Esophagus muscularis mucosa (tissue), 4 donors: ENCODE data around the gene HELZ.

Experiments used
- EP300 ChIP-seq: sonication (generic); formaldehyde crosslinking; IDR thresholded peaks from one replicate; pipeline ENCODE4 v1.6.1; 2017; ENCODE audit warnings: antibody characterized with exemption
- POLR2A ChIP-seq: fragments of 450-650 bp; IDR thresholded peaks from one replicate; pipeline ENCODE4 v1.6.1; 2017; ENCODE audit warnings: antibody characterized with exemption, moderate library complexity, mild to moderate bottlenecking, low read depth
- POLR2AphosphoS5 ChIP-seq, 2 donors: sonication (generic); formaldehyde crosslinking; IDR thresholded peaks; one replicate each; pipeline ENCODE4 v1.6.1; 2017; ENCODE audit warnings: antibody characterized with exemption in 2 of 2
- TF ChIP-seq, protein P1 (sequence below), 3 experiments: fragments of 200-600 bp in 2 of 3; fragments of 450-650 bp in 1 of 3; sonication (generic) in 2 of 3; IDR thresholded peaks; one replicate each; pipeline ENCODE4 v1.5.1; 2017 to 2019; ENCODE audit warnings: antibody characterized with exemption in 3 of 3, mild to moderate bottlenecking in 2 of 3, moderate library complexity in 1 of 3

DNA sequence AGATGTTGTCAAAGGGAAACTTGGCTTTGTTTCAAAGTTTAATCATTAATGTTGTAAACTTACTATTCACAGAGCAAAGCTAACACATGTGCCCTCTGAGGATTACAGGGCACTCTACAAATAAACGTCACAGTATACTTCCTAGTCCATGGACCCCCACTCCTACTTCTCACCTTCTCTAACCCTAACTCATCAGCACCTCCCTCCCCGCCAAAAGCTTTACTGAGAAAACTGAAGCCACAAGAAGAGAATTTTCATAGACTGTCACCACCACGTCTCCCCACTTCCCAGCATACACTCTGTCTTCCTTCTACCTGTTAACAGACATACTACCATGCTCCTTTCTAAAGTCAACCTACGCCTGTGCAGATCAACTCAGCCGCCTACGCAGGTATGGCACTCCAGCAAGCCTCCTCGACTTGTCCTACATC, 29.0 kb downstream of the HELZ start:
- TF ChIP-seq, protein P1, sequence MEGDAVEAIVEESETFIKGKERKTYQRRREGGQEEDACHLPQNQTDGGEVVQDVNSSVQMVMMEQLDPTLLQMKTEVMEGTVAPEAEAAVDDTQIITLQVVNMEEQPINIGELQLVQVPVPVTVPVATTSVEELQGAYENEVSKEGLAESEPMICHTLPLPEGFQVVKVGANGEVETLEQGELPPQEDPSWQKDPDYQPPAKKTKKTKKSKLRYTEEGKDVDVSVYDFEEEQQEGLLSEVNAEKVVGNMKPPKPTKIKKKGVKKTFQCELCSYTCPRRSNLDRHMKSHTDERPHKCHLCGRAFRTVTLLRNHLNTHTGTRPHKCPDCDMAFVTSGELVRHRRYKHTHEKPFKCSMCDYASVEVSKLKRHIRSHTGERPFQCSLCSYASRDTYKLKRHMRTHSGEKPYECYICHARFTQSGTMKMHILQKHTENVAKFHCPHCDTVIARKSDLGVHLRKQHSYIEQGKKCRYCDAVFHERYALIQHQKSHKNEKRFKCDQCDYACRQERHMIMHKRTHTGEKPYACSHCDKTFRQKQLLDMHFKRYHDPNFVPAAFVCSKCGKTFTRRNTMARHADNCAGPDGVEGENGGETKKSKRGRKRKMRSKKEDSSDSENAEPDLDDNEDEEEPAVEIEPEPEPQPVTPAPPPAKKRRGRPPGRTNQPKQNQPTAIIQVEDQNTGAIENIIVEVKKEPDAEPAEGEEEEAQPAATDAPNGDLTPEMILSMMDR (IDR thresholded peaks at IDR 0.05), result no peak
- TF ChIP-seq EP300, result no peak
- TF ChIP-seq POLR2A, result no peak
- TF ChIP-seq POLR2AphosphoS5 (IDR thresholded peaks at IDR 0.05), result no peak
